ELF-1 (cell line): ENCODE results near the gene THEMIS2.
"Not testable (repeated sequence)": the region's sequence is repeated elsewhere in the genome, so short reads cannot be mapped to it uniquely, and the experiment has no call there.

Experiments used
- DNase-seq: peaks from one replicate; pipeline ENCODE4 v3.0.0-alpha.2; 2016; ENCODE audit warnings: low read depth, low spot score

Gene THEMIS2

GRCh38 chr1:27872059-27872801 lies at the start of gene THEMIS2:
TSS of gene THEMIS2 (plus strand) at chr1:27872544. CDS start at chr1:27872572, 28 bp downstream.
- peak; percentile 48 for DNase-seq

GRCh38 chr1:27823784-27824183 lies 48.6 kb upstream of the THEMIS2 start:
- no peak for DNase-seq

GRCh38 chr1:27824411-27824810 lies 47.9 kb upstream of the THEMIS2 start:
- no peak for DNase-seq

GRCh38 chr1:27829339-27829960 lies 42.9 kb upstream of the THEMIS2 start:
- not testable (repeated sequence) for DNase-seq

- DNase-seq: peak; percentile 98
Measured at GRCh38 chr1:27830621-27831440, 41.5 kb upstream of the THEMIS2 start, which contains the start of gene PPP1R8. TSS of gene PPP1R8 (plus strand) at chr1:27830782. CDS start at chr1:27830836, 54 bp downstream.

GRCh38 chr1:27831568-27832410 lies 40.6 kb upstream of the THEMIS2 start:
- peak; percentile 5 for DNase-seq

- no peak for DNase-seq
Measured at GRCh38 chr1:27832762-27833161, 39.6 kb upstream of the THEMIS2 start.

- DNase-seq: no peak
Measured at GRCh38 chr1:27833470-27833869, 38.9 kb upstream of the THEMIS2 start.

GRCh38 chr1:27835046-27835445 lies 37.3 kb upstream of the THEMIS2 start:
- no peak for DNase-seq

GRCh38 chr1:27835501-27835900 lies 36.8 kb upstream of the THEMIS2 start:
- DNase-seq: no peak

GRCh38 chr1:27849951-27850350 lies 22.4 kb upstream of the THEMIS2 start:
- no peak for DNase-seq

GRCh38 chr1:27855085-27855484 lies 17.3 kb upstream of the THEMIS2 start:
- no peak for DNase-seq

- DNase-seq: no peak
Measured at GRCh38 chr1:27856561-27857343, 15.6 kb upstream of the THEMIS2 start.

- not testable (repeated sequence) for DNase-seq
Measured at GRCh38 chr1:27857552-27857951, 14.8 kb upstream of the THEMIS2 start.

- DNase-seq: peak; percentile 88
Measured at GRCh38 chr1:27858072-27858948, 14.0 kb upstream of the THEMIS2 start.

- peak; percentile 64 for DNase-seq
Measured at GRCh38 chr1:27858949-27859576, 13.3 kb upstream of the THEMIS2 start.

GRCh38 chr1:27861436-27861835 lies 10.9 kb upstream of the THEMIS2 start:
- no peak for DNase-seq

GRCh38 chr1:27862004-27862403 lies 10.3 kb upstream of the THEMIS2 start:
- DNase-seq: no peak
